ENCODE data around the gene NOD1.

The NOD1 gene

DNA sequence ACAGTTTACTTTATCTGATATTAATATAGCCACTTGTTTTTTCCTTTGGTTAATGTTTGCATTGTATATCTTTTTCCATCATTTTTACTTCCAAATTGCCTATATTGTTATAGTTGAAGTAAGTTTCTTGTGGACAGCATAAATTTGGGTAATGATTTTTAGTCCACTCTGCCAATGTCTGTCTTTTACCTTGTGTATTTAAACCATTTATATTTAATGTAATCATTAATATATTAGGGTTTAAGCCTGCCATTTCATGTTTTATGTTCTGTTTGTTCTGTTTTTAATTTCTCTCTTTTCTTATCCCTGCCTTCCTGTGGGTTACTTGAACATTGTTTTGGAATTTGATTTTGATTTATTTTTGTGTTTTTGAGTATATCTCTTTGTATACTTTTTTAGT lies 12.8 kb upstream of the NOD1 start:
- POLR2A ChIA-PET, result no interaction called here
- Histone ChIP-seq H3K4me3 (ENCODE audit: low read depth, low read length) (no peak overlapping the region), H3K27ac (ENCODE audit: extremely low read depth, low read depth, low read length) (no peak overlapping the region), H3K4me1 (ENCODE audit: control insufficient read depth, insufficient read depth, low read length) (no peaks in the 10 kb centered on the region), H3K36me3 (ENCODE audit: control insufficient read depth in 2 of 2, insufficient read depth in 1 of 2, low read length in 2 of 2) (peaks cover 3 to 6% of the 10 kb centered on the region in 2 experiments; a peak in 2 of 3 replicates), H3K9me3 (ENCODE audit: control insufficient read depth, insufficient read depth, low read depth, low read length) (no peaks in the 10 kb centered on the region)
- CTCF ChIA-PET, result no interaction called here
- TF ChIP-seq ZNF24 (tag by site-specific recombination; IDR thresholded peaks at IDR 0.05) (no peak), ZNF335 (tag by site-specific recombination; conservative IDR thresholded peaks at IDR 0.05) (no peak), ZNF426 (tag by site-specific recombination; IDR thresholded peaks at IDR 0.05) (no peak), ZNF670 (tag by site-specific recombination; IDR thresholded peaks at IDR 0.05; ENCODE audit: low read depth) (no peak), ZNF626 (tag by site-specific recombination; IDR thresholded peaks at IDR 0.05) (no peak), ZNF747 (tag by site-specific recombination; IDR thresholded peaks at IDR 0.05) (no peak), ZNF792 (tag by site-specific recombination; IDR thresholded peaks at IDR 0.05) (no peak), ZNF391 (tag by site-specific recombination; IDR thresholded peaks at IDR 0.05; ENCODE audit: borderline replicate concordance, low read depth) (no peak), MYNN (tag by site-specific recombination; IDR thresholded peaks at IDR 0.05; ENCODE audit: borderline replicate concordance) (no peak), ZIC2 (tag by site-specific recombination; IDR thresholded peaks at IDR 0.05) (no peak), ZNF221 (tag by site-specific recombination; IDR thresholded peaks at IDR 0.05; ENCODE audit: borderline replicate concordance) (no peak), ZNF768 (tag by site-specific recombination; IDR thresholded peaks at IDR 0.05) (no peak)
- TF ChIP-seq, protein P1, sequence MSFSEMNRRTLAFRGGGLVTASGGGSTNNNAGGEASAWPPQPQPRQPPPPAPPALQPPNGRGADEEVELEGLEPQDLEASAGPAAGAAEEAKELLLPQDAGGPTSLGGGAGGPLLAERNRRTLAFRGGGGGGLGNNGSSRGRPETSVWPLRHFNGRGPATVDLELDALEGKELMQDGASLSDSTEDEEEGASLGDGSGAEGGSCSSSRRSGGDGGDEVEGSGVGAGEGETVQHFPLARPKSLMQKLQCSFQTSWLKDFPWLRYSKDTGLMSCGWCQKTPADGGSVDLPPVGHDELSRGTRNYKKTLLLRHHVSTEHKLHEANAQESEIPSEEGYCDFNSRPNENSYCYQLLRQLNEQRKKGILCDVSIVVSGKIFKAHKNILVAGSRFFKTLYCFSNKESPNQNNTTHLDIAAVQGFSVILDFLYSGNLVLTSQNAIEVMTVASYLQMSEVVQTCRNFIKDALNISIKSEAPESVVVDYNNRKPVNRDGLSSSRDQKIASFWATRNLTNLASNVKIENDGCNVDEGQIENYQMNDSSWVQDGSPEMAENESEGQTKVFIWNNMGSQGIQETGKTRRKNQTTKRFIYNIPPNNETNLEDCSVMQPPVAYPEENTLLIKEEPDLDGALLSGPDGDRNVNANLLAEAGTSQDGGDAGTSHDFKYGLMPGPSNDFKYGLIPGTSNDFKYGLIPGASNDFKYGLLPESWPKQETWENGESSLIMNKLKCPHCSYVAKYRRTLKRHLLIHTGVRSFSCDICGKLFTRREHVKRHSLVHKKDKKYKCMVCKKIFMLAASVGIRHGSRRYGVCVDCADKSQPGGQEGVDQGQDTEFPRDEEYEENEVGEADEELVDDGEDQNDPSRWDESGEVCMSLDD (tag by site-specific recombination; IDR thresholded peaks at IDR 0.05), result no peak
- TF ChIP-seq, protein P2, sequence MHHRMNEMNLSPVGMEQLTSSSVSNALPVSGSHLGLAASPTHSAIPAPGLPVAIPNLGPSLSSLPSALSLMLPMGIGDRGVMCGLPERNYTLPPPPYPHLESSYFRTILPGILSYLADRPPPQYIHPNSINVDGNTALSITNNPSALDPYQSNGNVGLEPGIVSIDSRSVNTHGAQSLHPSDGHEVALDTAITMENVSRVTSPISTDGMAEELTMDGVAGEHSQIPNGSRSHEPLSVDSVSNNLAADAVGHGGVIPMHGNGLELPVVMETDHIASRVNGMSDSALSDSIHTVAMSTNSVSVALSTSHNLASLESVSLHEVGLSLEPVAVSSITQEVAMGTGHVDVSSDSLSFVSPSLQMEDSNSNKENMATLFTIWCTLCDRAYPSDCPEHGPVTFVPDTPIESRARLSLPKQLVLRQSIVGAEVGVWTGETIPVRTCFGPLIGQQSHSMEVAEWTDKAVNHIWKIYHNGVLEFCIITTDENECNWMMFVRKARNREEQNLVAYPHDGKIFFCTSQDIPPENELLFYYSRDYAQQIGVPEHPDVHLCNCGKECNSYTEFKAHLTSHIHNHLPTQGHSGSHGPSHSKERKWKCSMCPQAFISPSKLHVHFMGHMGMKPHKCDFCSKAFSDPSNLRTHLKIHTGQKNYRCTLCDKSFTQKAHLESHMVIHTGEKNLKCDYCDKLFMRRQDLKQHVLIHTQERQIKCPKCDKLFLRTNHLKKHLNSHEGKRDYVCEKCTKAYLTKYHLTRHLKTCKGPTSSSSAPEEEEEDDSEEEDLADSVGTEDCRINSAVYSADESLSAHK (tag by site-specific recombination; IDR thresholded peaks at IDR 0.05), result no peak
- TF ChIP-seq, protein P3, sequence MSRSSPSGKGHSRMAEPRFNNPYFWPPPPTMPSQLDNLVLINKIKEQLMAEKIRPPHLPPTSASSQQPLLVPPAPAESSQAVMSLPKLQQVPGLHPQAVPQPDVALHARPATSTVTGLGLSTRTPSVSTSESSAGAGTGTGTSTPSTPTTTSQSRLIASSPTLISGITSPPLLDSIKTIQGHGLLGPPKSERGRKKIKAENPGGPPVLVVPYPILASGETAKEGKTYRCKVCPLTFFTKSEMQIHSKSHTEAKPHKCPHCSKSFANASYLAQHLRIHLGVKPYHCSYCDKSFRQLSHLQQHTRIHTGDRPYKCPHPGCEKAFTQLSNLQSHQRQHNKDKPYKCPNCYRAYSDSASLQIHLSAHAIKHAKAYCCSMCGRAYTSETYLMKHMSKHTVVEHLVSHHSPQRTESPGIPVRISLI (tag by site-specific recombination; IDR thresholded peaks at IDR 0.05), result no peak

DNA sequence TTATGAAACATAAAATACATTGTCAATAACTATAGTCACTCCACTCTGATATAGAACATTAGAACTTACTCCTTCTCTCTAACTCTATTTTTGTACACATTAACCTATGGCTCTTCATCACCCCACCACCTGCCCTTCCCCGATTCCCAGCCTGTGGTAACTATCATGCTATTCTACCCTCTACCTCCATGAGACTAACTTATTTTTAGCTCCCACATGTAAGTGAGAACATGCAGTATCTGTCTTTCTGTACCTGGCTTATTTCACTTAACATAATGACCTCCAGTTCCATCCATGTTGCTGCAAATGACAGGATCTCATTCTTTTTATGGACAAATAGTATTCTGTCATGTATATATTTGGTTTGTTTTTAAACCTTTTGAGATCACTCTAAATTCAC lies 8.8 kb upstream of the NOD1 start:
- H3K4me1 ChIP-seq (ENCODE audit: control insufficient read depth, insufficient read depth, low read length), result no peaks in the 10 kb centered on the region
- H3K27ac ChIP-seq (ENCODE audit: extremely low read depth, low read depth, low read length), result no peak overlapping the region
- no peak overlapping the region for H3K4me3 ChIP-seq (ENCODE audit: low read depth, low read length)
- ChIA-PET CTCF (no interaction called here), POLR2A (no interaction called here)
- H3K36me3 ChIP-seq (ENCODE audit: control insufficient read depth in 2 of 2, insufficient read depth in 1 of 2, low read length in 2 of 2), result no peaks in the 10 kb centered on the region
- no peaks in the 10 kb centered on the region for H3K9me3 ChIP-seq (ENCODE audit: control insufficient read depth, insufficient read depth, low read depth, low read length)
- no peak for TF ChIP-seq HOXC10 (CRISPR knock-in tag; IDR thresholded peaks at IDR 0.05)
- TF ChIP-seq, protein P4, sequence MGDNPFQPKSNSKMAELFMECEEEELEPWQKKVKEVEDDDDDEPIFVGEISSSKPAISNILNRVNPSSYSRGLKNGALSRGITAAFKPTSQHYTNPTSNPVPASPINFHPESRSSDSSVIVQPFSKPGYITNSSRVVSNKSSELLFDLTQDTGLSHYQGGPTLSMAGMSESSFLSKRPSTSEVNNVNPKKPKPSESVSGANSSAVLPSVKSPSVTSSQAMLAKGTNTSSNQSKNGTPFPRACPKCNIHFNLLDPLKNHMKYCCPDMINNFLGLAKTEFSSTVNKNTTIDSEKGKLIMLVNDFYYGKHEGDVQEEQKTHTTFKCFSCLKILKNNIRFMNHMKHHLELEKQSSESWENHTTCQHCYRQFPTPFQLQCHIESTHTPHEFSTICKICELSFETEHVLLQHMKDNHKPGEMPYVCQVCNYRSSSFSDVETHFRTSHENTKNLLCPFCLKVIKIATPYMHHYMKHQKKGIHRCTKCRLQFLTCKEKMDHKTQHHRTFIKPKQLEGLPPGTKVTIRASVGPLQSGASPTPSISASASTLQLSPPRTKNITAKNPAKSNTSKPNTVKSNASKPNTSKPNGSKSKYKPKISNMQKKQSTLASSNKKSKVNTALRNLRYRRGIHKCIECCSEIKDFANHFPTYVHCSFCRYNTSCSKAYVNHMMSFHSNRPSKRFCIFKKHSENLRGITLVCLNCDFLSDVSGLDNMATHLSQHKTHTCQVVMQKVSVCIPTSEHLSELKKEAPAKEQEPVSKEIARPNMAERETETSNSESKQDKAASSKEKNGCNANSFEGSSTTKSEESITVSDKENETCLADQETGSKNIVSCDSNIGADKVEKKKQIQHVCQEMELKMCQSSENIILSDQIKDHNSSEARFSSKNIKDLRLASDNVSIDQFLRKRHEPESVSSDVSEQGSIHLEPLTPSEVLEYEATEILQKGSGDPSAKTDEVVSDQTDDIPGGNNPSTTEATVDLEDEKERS (tag by site-specific recombination; IDR thresholded peaks at IDR 0.05), result no peak
- TF ChIP-seq, protein P5, sequence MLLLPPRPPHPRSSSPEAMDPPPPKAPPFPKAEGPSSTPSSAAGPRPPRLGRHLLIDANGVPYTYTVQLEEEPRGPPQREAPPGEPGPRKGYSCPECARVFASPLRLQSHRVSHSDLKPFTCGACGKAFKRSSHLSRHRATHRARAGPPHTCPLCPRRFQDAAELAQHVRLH (tag by site-specific recombination; IDR thresholded peaks at IDR 0.05), result no peak
- TF ChIP-seq, protein P6, sequence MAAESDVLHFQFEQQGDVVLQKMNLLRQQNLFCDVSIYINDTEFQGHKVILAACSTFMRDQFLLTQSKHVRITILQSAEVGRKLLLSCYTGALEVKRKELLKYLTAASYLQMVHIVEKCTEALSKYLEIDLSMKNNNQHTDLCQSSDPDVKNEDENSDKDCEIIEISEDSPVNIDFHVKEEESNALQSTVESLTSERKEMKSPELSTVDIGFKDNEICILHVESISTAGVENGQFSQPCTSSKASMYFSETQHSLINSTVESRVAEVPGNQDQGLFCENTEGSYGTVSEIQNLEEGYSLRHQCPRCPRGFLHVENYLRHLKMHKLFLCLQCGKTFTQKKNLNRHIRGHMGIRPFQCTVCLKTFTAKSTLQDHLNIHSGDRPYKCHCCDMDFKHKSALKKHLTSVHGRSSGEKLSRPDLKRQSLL (tag by site-specific recombination; IDR thresholded peaks at IDR 0.05), result no peak
- no peak for TF ChIP-seq ZNF658 (tag by site-specific recombination; IDR thresholded peaks at IDR 0.05)
- no peak for TF ChIP-seq ZNF544 (tag by site-specific recombination; IDR thresholded peaks at IDR 0.05)
- TF ChIP-seq, protein P7, sequence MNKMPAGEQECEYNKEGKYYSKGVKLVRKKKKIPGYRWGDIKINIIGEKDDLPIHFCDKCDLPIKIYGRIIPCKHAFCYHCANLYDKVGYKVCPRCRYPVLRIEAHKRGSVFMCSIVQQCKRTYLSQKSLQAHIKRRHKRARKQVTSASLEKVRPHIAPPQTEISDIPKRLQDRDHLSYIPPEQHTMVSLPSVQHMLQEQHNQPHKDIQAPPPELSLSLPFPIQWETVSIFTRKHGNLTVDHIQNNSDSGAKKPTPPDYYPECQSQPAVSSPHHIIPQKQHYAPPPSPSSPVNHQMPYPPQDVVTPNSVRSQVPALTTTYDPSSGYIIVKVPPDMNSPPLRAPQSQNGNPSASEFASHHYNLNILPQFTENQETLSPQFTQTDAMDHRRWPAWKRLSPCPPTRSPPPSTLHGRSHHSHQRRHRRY (tag by site-specific recombination; IDR thresholded peaks at IDR 0.05), result no peak
- TF ChIP-seq ZNF223 (tag by site-specific recombination; IDR thresholded peaks at IDR 0.05), result no peak

All from HEK293 (cell line).